IMR-90 (cell line): ENCODE measurements around the gene DNM2. TPM values are rescaled to one million over a fixed set of nuclear protein-coding genes. Genes with fewer than 3 reads are reported as not detected.

Source experiments
- ATAC-seq: fragments of 200-7000 bp; cut with Tn5 transposase; 2 replicates; pipeline ENCODE4 v1.9.1; 2020; ENCODE audit warnings: low read depth, mild to moderate bottlenecking, moderate library complexity
- BruUV-seq: library from RNA; stranded (reverse); fragments of 400-500 nt; replicated peaks from 2 replicates; lab custom pipeline; 2021; lab: Mats Ljungman, UMichigan
- CTCF ChIA-PET: fragments of 300-600 bp; formaldehyde crosslinking; extraction: SDS; loops from one replicate; lab custom pipeline; 2021; ENCODE audit warnings: antibody characterized with exemption; lab: Yijun Ruan, JAX
- POLR2A ChIA-PET: fragments of 300-600 bp; sonication (Branson Sonifier 250); formaldehyde crosslinking; loops from one replicate; lab custom pipeline; 2022; ENCODE audit warnings: antibody characterized with exemption; ENCODE audit not compliant: unreplicated experiment; lab: Charles Lee
- DNase-seq: peaks from one replicate; pipeline ENCODE4 v3.0.0; 2013
- H2AFZ ChIP-seq: replicated peaks from 2 replicates; pipeline ENCODE3; 2013; ENCODE audit warnings: low read length, mild to moderate bottlenecking; ENCODE audit not compliant: poor library complexity
- H2AK5ac ChIP-seq: 2 replicates; pipeline ENCODE4 v1.6.1; 2013; ENCODE audit warnings: low read depth, low read length, inconsistent platforms
- H2AK9ac ChIP-seq: replicated peaks from 2 replicates; pipeline ENCODE3; 2013; ENCODE audit warnings: mild to moderate bottlenecking, low read depth, low read length, moderate library complexity; ENCODE audit not compliant: poor library complexity
- H2BK120ac ChIP-seq: 2 replicates; pipeline ENCODE4 v1.6.1; 2013; ENCODE audit warnings: low read depth, low read length, inconsistent platforms
- H2BK15ac ChIP-seq: 3 replicates; pipeline ENCODE4 v1.6.1; 2013; ENCODE audit warnings: low read depth, low read length, inconsistent platforms
- H2BK20ac ChIP-seq: 2 replicates; pipeline ENCODE4 v1.6.1; 2013; ENCODE audit warnings: low read depth, mild to moderate bottlenecking, inconsistent platforms, low read length, moderate library complexity
- H2BK5ac ChIP-seq: 2 replicates; pipeline ENCODE4 v1.6.1; 2013; ENCODE audit warnings: mild to moderate bottlenecking, low read depth, low read length, inconsistent platforms; ENCODE audit not compliant: poor library complexity, severe bottlenecking
- H3K14ac ChIP-seq: replicated peaks from 2 replicates; pipeline ENCODE4 v1.6.1; 2013; ENCODE audit warnings: low read depth, low read length, inconsistent platforms
- H3K18ac ChIP-seq: 2 replicates; pipeline ENCODE4 v1.6.1; 2013; ENCODE audit warnings: low read depth, low read length, control low read depth
- H3K23ac ChIP-seq: 2 replicates; pipeline ENCODE4 v1.6.1; 2013; ENCODE audit warnings: low read depth, low read length, inconsistent platforms
- H3K27ac ChIP-seq: 2 replicates; pipeline ENCODE4 v1.5.1; 2013; ENCODE audit warnings: mild to moderate bottlenecking, control low read depth, low read length; ENCODE audit not compliant: insufficient read depth
- H3K27me3 ChIP-seq: 2 replicates; pipeline ENCODE4 v1.6.1; 2013; ENCODE audit warnings: low read length; ENCODE audit not compliant: control insufficient read depth, insufficient read depth
- H3K36me3 ChIP-seq: 2 replicates; pipeline ENCODE4 v1.6.1; 2013; ENCODE audit warnings: low read length, mixed read lengths; ENCODE audit not compliant: control insufficient read depth, insufficient read depth
- H3K4ac ChIP-seq: 2 replicates; pipeline ENCODE4 v1.6.1; 2013; ENCODE audit warnings: low read depth, low read length, inconsistent platforms
- H3K4me1 ChIP-seq: 2 replicates; pipeline ENCODE4 v1.6.1; 2013; ENCODE audit warnings: low read length, mixed read lengths; ENCODE audit not compliant: control insufficient read depth, insufficient read depth
- H3K4me2 ChIP-seq: 2 replicates; pipeline ENCODE4 v1.6.1; 2013; ENCODE audit warnings: low read depth, mild to moderate bottlenecking, control low read depth, low read length, moderate library complexity
- H3K4me3 ChIP-seq: 2 replicates; pipeline ENCODE4 v1.5.1; 2013; ENCODE audit warnings: low read depth, mild to moderate bottlenecking, control low read depth, low read length, moderate library complexity; ENCODE audit not compliant: insufficient read depth
- H3K56ac ChIP-seq: 2 replicates; pipeline ENCODE4 v1.6.1; 2013; ENCODE audit warnings: low read length, inconsistent platforms; ENCODE audit not compliant: insufficient read depth; ENCODE audit errors: extremely low read depth
- H3K79me1 ChIP-seq, 2 experiments: 2 replicates each; pipeline ENCODE4 v1.6.1; 2013; ENCODE audit warnings: low read length in 2 of 2, inconsistent platforms in 1 of 2, low read depth in 1 of 2
- H3K9ac ChIP-seq: 2 replicates; pipeline ENCODE4 v1.6.1; 2013; ENCODE audit warnings: low read depth, low read length, control low read depth
- H3K9me1 ChIP-seq: 2 replicates; pipeline ENCODE4 v1.6.1; 2013; ENCODE audit warnings: low read length, inconsistent platforms; ENCODE audit not compliant: insufficient read depth
- H3K9me3 ChIP-seq: 2 replicates; pipeline ENCODE4 v1.6.1; 2013; ENCODE audit warnings: low read length; ENCODE audit not compliant: control insufficient read depth, insufficient read depth
- H4K20me1 ChIP-seq: 2 replicates; pipeline ENCODE4 v1.6.1; 2013; ENCODE audit warnings: low read length, inconsistent platforms; ENCODE audit not compliant: insufficient read depth
- H4K5ac ChIP-seq: 2 replicates; pipeline ENCODE4 v1.6.1; 2013; ENCODE audit warnings: mild to moderate bottlenecking, low read depth, low read length, control low read depth
- H4K8ac ChIP-seq, 2 experiments: 2 replicates each; pipeline ENCODE4 v1.6.1; 2013; ENCODE audit warnings: low read depth in 2 of 2, low read length in 2 of 2, control low read depth in 1 of 2, inconsistent platforms in 1 of 2
- H4K91ac ChIP-seq: 2 replicates; pipeline ENCODE4 v1.6.1; 2013; ENCODE audit warnings: low read depth, low read length, inconsistent platforms; ENCODE audit not compliant: insufficient read depth
- BHLHE40 ChIP-seq: fragments of 150-350 bp; IDR thresholded peaks from 2 replicates; pipeline ENCODE4 v1.6.1; 2016; ENCODE audit warnings: mild to moderate bottlenecking, low read depth, low read length
- CEBPB ChIP-seq: IDR thresholded peaks from 2 replicates; pipeline ENCODE4 v1.6.1; 2012; ENCODE audit warnings: low read depth, low read length, improper control_type of control experiment
- CHD1 ChIP-seq: IDR thresholded peaks from 2 replicates; pipeline ENCODE4 v1.6.1; 2012; ENCODE audit warnings: low read depth, low read length, improper control_type of control experiment
- FOS ChIP-seq: fragments of 150-350 bp; IDR thresholded peaks from 2 replicates; pipeline ENCODE4 v1.6.1; 2016; ENCODE audit warnings: low read depth, low read length
- MAFK ChIP-seq: IDR thresholded peaks from 2 replicates; pipeline ENCODE4 v1.6.1; 2012; ENCODE audit warnings: low read depth, low read length, improper control_type of control experiment
- MAZ ChIP-seq: IDR thresholded peaks from 2 replicates; pipeline ENCODE4 v1.6.1; 2012; ENCODE audit warnings: low read depth, mild to moderate bottlenecking, low read length, improper control_type of control experiment, moderate library complexity, borderline replicate concordance
- NFE2L2 ChIP-seq: fragments of 150-350 bp; IDR thresholded peaks from 2 replicates; pipeline ENCODE4 v1.6.1; 2016; ENCODE audit warnings: low read depth, mild to moderate bottlenecking, low read length
- POLR2A ChIP-seq: IDR thresholded peaks from 2 replicates; pipeline ENCODE4 v1.6.1; 2012; ENCODE audit warnings: mild to moderate bottlenecking, low read depth, low read length
- RCOR1 ChIP-seq: IDR thresholded peaks from 2 replicates; pipeline ENCODE4 v1.6.1; 2012; ENCODE audit warnings: mild to moderate bottlenecking, low read length, improper control_type of control experiment; ENCODE audit not compliant: insufficient replicate concordance
- RFX5 ChIP-seq: IDR thresholded peaks from 2 replicates; pipeline ENCODE4 v1.8.0; 2012; ENCODE audit warnings: low read depth, mild to moderate bottlenecking, low read length, moderate library complexity
- SMC3 ChIP-seq: fragments of 150-350 bp; IDR thresholded peaks from 2 replicates; pipeline ENCODE4 v1.6.1; 2016; ENCODE audit warnings: low read depth, mild to moderate bottlenecking, antibody characterized with exemption, low read length, moderate library complexity
- USF2 ChIP-seq: fragments of 150-350 bp; IDR thresholded peaks from 2 replicates; pipeline ENCODE4 v1.6.1; 2017; ENCODE audit warnings: mild to moderate bottlenecking, antibody characterized with exemption, low read length, low read depth
- WGBS, 2 experiments: methylation state at CpG; one replicate each; pipeline versions ENCODE4 v1.1.5 to v1.1.7; 2013; ENCODE audit warnings: missing lambda C conversion rate in 2 of 2; ENCODE audit not compliant: insufficient read length in 1 of 2; ENCODE audit errors: extremely low coverage in 2 of 2; 5-methylcytosine and 5-hydroxymethylcytosine counted together
- dilution Hi-C: fragments of 300-500 bp; cut with HindIII; formaldehyde crosslinking; loops from one replicate; pipeline ENCODE4 v1.14.3; 2018; ENCODE audit warnings: low sequenced_read_pairs; ENCODE audit not compliant: unreplicated experiment
- in situ Hi-C: fragments of 300-500 bp; cut with MboI; formaldehyde crosslinking; loops from 3 replicates; pipeline ENCODE4 v1.14.3; 2019; ENCODE audit warnings: low sequenced_read_pairs, inconsistent platforms, mixed read lengths
- intact Hi-C: fragments of 100-400 bp; cut with micrococcal nuclease; formaldehyde crosslinking; loops from 2 replicates; pipeline ENCODE4 v1.10.0; 2022
- polyA plus RNA-seq, 3 experiments: library from polyadenylated mRNA; depleted of rRNA; stranded (reverse); fragments of >200 nt; gene quantifications; 2 replicates each; pipeline ENCODE4 v1.2.3, GENCODE V29; 2012; ENCODE audit warnings: low replicate concordance in 1 of 3
- total RNA-seq: library from RNA; depleted of rRNA; stranded (reverse); fragments of >200 nt; gene quantifications from 2 replicates; pipeline ENCODE4 v1.2.3, GENCODE V29; 2012
- TF ChIP-seq, protein P1 (sequence below): fragments of 150-350 bp; IDR thresholded peaks from 2 replicates; pipeline ENCODE4 v1.6.1; 2016; ENCODE audit warnings: low read depth, mild to moderate bottlenecking, low read length, moderate library complexity, borderline replicate concordance
- TF ChIP-seq, protein P2 (sequence below): conservative IDR thresholded peaks from 2 replicates; pipeline ENCODE4 v1.5.1; 2012; ENCODE audit warnings: mild to moderate bottlenecking, low read depth, low read length, improper control_type of control experiment

DNM2 gene
- total and polyA plus RNA-seq, 2 of the 4 experiments (the other 2 are of a cell fraction), result 55.6 to 74.2 TPM

- dilution Hi-C loops, result no loop called here
- H3K27me3 ChIP-seq, result no peaks in the 10 kb centered on the region
- no peak overlapping the region for H3K23ac ChIP-seq
- no peak overlapping the region for H4K8ac ChIP-seq
- no peak overlapping the region for H2AK9ac ChIP-seq
- no peak overlapping the region for H2BK5ac ChIP-seq
- no peak overlapping the region for H2AFZ ChIP-seq
- H3K36me3 ChIP-seq, result peaks cover 7% of the 10 kb centered on the region
- POLR2A ChIA-PET, result no interaction called here
- H2BK120ac ChIP-seq, result no peak overlapping the region
- H4K91ac ChIP-seq, result no peak overlapping the region
- no peak overlapping the region for H2AK5ac ChIP-seq
- no peak overlapping the region for H3K9ac ChIP-seq
- TF ChIP-seq BHLHE40 (no peak), RFX5 (no peak), CEBPB (no peak), USF2 (no peak), MAFK (no peak), NFE2L2 (no peak), POLR2A (no peak), FOS (no peak), RCOR1 (no peak), CHD1 (no peak), MAZ (no peak), SMC3 (no peak)
- TF ChIP-seq, protein P1, sequence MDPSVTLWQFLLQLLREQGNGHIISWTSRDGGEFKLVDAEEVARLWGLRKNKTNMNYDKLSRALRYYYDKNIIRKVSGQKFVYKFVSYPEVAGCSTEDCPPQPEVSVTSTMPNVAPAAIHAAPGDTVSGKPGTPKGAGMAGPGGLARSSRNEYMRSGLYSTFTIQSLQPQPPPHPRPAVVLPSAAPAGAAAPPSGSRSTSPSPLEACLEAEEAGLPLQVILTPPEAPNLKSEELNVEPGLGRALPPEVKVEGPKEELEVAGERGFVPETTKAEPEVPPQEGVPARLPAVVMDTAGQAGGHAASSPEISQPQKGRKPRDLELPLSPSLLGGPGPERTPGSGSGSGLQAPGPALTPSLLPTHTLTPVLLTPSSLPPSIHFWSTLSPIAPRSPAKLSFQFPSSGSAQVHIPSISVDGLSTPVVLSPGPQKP, result no peak
- TF ChIP-seq, protein P2, sequence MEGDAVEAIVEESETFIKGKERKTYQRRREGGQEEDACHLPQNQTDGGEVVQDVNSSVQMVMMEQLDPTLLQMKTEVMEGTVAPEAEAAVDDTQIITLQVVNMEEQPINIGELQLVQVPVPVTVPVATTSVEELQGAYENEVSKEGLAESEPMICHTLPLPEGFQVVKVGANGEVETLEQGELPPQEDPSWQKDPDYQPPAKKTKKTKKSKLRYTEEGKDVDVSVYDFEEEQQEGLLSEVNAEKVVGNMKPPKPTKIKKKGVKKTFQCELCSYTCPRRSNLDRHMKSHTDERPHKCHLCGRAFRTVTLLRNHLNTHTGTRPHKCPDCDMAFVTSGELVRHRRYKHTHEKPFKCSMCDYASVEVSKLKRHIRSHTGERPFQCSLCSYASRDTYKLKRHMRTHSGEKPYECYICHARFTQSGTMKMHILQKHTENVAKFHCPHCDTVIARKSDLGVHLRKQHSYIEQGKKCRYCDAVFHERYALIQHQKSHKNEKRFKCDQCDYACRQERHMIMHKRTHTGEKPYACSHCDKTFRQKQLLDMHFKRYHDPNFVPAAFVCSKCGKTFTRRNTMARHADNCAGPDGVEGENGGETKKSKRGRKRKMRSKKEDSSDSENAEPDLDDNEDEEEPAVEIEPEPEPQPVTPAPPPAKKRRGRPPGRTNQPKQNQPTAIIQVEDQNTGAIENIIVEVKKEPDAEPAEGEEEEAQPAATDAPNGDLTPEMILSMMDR, result no peak
- H3K27ac ChIP-seq, result no peak overlapping the region
- peaks cover 3% of the 10 kb centered on the region for H4K20me1 ChIP-seq
- no peak overlapping the region for H3K14ac ChIP-seq
- no peak overlapping the region for H3K4ac ChIP-seq
- in situ Hi-C loops, result no loop called here
- H4K5ac ChIP-seq, result no peak overlapping the region
- no peak overlapping the region for H2BK15ac ChIP-seq
- WGBS, 2 experiments, result no CpG with 5 or more reads among the region's 5 CpGs
- H2BK20ac ChIP-seq, result no peak overlapping the region
- no peak overlapping the region for H3K56ac ChIP-seq
- H3K4me3 ChIP-seq, result no peak overlapping the region
- CTCF ChIA-PET, result no interaction called here
- no peaks in the 10 kb centered on the region for H3K9me3 ChIP-seq
- no peaks in the 10 kb centered on the region for H3K79me1 ChIP-seq
- DNase-seq (no peak), ATAC-seq (no peak)
- H3K9me1 ChIP-seq, result no peaks in the 10 kb centered on the region
- BruUV-seq, result no TSS peak
- no peak overlapping the region for H3K18ac ChIP-seq
- intact Hi-C loops, result loop anchor here (10.0 kb wide), 1 partner anchor 61 kb away; no protein-coding TSS in a partner anchor
- no peaks in the 10 kb centered on the region for H3K4me1 ChIP-seq
- H3K4me2 ChIP-seq, result no peak overlapping the region
Observed at GRCh38 chr19:10713317-10713716, 4.6 kb upstream of the DNM2 start.
